Cardiac septum (tissue), 1 donor: ENCODE data around the gene GFY. TPM values are rescaled to one million over a fixed set of nuclear protein-coding genes. Genes with fewer than 3 reads are reported as not detected.
"Not testable (repeated sequence)": the region's sequence is repeated elsewhere in the genome, so short reads cannot be mapped to it uniquely, and the experiment has no call there.

Experiments used
- DNase-seq: peaks from one replicate; pipeline ENCODE4 v3.0.0-alpha.2; 2020; ENCODE audit warnings: low spot score
- intact Hi-C: fragments of 100-400 bp; cut with DNase I; formaldehyde crosslinking; loops from one replicate; pipeline ENCODE4 v1.14.0; 2022
- total RNA-seq: library from RNA; stranded (reverse); fragmentation: NEBNext Ultra II Directional; extraction: Animal tissue kit (Norgen Biotek cat#: 25700); gene quantifications from one replicate; pipeline ENCODE4 v1.2.1, GENCODE V29; 2021
- donor health status: DM: no; HTN: no; CAD: no.

Gene GFY
- total RNA-seq, 1 donor from 2014 or later: not detected

- DNase-seq, intact Hi-C loops: not testable (repeated sequence)
Measured at GRCh38 chr19:49461130-49461529, 35.9 kb downstream of the GFY start.

DNA sequence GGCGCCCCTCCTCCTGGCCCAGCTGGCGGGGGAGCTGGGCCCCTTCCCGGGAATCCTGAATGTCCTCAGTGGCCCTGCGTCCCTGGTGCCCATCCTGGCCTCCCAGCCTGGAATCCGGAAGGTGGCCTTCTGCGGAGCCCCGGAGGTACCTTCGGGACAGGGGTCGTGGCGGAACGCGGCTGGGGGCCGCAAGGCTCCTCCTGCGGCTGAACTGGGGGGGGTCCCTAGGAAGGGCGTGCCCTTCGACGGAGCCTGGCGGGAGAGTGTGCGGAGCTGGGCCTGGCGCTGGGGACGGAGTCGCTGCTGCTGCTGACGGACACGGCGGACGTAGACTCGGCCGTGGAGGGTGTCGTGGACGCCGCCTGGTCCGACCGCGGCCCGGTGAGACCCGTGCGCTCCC is 36.5 kb downstream of the GFY start:
- intact Hi-C loops: no loop called here
- DNase-seq: no peak

DNA sequence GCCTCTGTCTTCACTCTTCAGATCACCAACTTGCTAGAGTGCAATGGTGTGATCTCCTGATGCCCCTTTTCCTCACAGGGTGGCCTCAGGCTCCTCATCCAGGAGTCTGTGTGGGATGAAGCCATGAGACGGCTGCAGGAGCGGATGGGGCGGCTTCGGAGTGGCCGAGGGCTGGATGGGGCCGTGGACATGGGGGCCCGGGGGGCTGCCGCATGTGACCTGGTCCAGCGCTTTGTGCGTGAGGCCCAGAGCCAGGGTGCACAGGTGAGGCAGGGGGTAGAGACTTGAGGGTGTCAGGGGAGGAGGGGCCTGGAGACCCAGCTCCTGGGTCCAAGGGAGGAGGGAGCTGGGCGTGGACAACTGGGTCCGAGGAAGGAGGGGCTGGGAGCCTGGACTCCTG is 37.3 kb downstream of the GFY start:
- no peak for DNase-seq

GRCh38 chr19:49463960-49464740 is 39.0 kb downstream of the GFY start:
- no peak for DNase-seq
- intact Hi-C loops: no loop called here

More for the DNA sequence above, 37.3 kb downstream of the GFY start:
- intact Hi-C loops: no loop called here

DNA sequence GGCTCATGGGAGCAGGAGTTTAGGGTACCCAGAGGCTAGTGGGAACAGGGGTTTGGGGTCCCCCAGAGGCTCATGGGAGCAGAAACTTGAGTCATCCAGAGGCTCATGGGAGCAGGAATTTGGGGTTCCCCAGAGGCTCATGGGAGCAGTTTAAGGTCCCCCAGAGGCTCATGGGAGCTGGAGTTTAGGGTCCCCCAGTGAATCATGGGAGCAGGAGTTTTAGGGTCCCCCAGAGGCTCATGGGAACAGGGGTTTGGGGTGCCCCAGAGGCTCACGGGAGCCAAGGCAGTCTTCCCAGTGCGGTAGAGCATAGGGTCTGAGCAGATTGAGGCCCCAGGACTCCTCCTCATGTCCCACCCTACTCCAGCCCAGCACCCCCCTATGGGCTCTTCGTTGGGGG is 40.2 kb downstream of the GFY start:
- intact Hi-C loops: no loop called here

GRCh38 chr19:49468199-49468598 is 43.0 kb downstream of the GFY start:
- no peak for DNase-seq
- intact Hi-C loops: no loop called here

More for the DNA sequence above, 40.2 kb downstream of the GFY start:
- no peak for DNase-seq

DNA sequence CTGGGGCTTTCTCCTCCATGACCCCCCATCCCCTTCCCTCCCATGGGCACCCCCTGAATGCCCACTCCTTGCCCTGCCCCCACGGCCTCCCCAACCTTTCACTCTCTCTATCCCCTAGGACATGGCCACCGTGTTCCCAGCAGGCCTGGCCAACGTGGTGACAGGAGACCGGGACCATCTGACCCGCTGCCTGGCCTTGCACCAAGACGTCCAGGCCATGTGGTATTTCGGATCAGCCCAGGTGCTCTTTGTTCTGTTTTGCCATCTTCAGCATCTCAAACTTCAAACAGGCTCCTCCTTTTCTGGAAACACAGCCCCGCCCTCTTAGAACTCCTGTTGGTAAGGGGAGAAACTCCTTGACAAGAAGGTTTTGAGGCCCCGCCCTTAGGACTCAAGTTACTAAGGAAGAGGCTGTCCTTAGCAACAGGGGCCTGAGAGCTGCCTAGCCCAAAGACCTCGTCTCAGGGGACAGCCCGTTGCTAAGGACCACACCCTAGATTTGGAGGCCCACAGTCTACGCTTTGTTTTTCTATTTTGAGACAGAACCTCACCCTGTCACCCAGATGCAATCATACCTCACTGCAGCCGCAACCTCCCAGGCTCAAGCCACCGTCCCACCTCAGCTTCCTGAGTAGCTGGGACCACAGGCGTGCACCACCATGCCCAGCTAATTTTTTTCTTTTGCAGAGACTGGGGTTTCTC is 43.7 kb downstream of the GFY start:
- peak; percentile 82 for DNase-seq

DNA sequence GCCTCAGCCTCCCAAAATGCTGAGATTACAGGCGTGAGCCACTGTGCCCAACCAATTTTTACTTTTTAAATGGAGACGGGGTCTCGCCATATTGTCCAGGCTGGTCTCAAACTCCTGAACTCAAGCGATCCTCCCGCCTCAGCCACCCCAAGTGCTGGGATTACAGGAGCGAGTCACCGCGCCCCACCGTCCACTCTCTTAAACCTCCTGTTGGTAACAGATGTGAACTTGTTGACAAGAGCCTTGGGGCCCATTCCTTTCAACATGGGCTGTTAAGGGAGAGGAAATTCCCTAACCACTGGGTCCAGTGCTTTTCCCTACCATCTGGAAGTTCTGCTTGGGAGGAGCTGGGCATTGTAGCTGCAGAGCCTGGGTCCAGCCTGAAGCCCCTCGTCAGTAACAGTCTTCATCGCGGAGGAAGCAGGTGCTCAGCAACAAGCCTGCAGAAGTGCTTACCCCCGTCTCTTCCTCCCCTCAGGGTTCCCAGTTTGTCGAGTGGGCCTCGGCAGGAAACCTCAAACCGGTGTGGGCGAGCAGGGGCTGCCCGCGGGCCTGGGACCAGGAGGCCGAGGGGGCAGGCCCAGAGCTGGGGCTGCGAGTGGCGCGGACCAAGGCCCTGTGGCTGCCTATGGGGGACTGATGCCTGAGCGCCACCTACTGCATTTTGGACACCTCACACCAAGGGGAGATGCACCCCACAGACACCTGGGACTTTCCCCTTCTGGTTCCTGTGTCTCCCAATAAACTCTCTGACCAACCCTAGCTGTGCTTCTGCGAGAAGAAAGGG is 44.8 kb downstream of the GFY start:
- DNase-seq: no peak
- intact Hi-C loops: no loop called here

More for the DNA sequence above, 43.7 kb downstream of the GFY start:
- intact Hi-C loops: no loop called here

- intact Hi-C loops: no loop called here
- no peak for DNase-seq
Measured at GRCh38 chr19:49470615-49470978, 45.4 kb downstream of the GFY start.

DNA sequence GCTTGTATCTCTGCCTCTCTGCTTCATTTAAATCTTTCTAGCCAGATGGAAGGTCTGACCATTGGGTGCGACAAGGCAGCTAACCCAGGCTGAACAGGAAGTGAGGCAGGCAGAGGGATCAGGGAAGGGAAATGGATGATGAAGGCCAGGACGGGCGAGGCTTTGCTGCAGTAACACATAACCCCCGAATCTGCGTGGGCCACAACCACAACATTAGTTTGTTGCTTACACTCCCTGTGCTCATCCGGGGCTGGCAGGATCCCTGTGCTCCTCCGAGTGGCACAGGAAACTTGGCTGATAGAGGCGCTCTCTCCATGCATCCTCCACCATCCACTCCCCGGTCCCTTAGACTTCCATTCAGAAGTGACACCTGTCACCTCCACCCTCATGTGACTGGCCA is 47.7 kb downstream of the GFY start:
- no peak for DNase-seq
- intact Hi-C loops: no loop called here

DNA sequence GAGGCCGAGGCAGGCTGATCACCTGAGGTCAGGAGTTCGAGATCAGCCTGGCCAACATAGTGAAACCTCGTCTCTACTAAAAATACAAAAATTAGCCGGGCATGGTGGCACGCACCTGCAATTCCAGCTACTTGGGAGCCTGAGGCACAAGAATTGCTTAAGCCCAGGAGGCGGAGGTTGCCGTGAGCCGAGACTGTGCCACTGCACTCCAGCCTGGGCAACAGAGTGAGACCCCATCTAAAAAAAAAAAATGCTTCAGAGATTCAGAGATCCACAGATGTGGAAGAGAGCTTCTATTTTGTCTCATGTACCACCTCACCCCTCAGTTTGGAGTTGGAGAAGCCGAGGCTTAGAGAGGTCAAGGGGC is 48.3 kb downstream of the GFY start:
- intact Hi-C loops, DNase-seq: not testable (repeated sequence)

- intact Hi-C loops: no loop called here
Measured at GRCh38 chr19:49473868-49474541, 48.8 kb downstream of the GFY start, which contains the start of gene FLT3LG. Gene FLT3LG (plus strand): TSS chr19:49474215. CDS start chr19:49474640, 425 bp downstream.

DNA sequence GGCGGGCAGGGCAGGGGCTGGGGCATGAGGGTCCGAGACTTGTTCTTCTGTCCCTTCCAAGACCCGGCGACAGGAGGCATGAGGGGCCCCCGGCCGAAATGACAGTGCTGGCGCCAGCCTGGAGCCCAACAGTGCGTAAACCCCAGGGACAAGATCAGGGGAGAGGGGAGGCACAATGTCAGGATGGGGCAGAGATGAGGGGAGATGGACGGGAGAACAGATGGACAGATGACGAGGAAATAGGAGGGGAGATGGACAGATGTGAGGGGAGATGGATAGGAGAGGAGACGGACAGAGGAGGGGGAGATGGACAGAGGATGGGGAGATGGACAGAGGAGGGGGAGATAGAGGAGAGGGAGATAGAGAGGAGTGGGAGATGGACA is 49.3 kb downstream of the GFY start:
- intact Hi-C loops: no loop called here
- DNase-seq: no peak

More at GRCh38 chr19:49473868-49474541, 48.8 kb downstream of the GFY start, which contains the start of gene FLT3LG:
- DNase-seq: peak; percentile 91

DNA sequence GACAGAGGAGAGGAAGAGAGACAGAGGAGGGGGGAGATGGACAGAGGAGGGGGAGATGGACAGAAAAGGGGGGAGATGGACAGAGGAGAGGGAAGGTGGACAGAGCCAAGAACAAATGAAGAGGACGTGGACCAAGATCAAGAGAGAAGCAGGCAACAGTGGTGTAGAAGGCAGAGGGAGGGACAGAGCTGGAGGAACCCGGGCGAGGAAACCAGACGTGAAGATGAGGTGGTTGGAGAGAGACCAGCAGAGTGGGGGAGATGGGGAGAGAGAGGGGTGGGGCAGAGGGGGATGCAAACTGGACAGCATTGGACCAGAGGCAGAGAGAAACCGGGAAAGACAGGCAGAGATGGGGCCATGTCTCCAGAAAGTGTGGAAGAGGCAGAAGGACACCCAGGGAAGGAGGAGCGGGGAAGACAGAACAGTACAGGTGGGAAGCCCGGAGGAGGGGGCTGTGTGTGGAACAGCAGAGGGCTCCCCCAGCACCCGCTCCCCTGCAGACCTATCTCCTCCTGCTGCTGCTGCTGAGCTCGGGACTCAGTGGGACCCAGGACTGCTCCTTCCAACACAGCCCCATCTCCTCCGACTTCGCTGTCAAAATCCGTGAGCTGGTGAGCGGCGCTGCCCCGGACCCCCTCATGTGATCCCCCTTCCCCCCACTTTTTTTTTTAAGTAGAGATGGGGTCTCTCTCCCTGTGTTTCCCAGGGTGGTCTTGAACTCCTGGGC is 50.2 kb downstream of the GFY start:
- intact Hi-C loops: no loop called here

DNA sequence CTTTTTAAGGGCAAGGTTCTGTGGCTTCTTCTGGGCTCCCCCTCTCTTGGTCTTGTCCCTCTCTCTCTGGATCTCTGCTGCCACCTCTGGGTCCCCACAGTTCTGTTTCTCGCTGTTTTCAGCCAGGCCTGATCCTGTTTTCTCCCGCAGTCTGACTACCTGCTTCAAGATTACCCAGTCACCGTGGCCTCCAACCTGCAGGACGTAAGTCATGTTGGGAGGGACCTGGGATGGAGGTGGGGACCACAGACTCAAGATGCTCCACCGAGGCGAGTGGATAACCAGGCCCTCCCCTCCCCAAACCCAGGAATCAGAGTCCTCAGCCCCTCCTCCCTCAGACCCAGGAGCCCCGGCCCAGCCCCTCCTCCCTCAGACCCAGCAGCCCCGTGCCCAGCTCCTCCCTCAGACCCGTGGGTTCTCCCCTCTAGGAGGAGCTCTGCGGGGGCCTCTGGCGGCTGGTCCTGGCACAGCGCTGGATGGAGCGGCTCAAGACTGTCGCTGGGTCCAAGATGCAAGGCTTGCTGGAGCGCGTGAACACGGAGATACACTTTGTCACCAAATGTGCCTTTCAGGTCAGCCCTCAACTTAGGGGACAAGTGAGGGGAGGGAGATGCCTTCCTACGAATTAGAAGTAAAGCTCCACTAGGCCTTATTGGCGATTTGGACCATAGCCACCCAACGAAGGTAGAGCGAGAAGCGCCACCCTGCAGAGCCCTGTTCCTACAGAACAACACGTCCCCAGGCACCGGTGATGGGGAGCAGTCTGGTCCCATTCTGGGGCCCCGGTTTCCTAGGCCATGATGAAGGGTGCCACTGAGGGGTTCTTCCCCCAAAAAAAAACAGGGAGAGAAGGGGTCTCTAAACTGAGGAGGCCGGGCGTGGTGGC is 51.0 kb downstream of the GFY start:
- intact Hi-C loops: no loop called here
- no peak for DNase-seq

More for the DNA sequence above, 50.2 kb downstream of the GFY start:
- DNase-seq: no peak
